Activated naive CD4-positive, alpha-beta T cell treated with Interleukin-2 at 50 U/mL for 16 hours (primary cell): ENCODE results near the gene SNX10.

Experiments
- DNase-seq: peaks from one replicate; pipeline ENCODE4 v3.0.0-alpha.2; 2020

SNX10 gene

DNA sequence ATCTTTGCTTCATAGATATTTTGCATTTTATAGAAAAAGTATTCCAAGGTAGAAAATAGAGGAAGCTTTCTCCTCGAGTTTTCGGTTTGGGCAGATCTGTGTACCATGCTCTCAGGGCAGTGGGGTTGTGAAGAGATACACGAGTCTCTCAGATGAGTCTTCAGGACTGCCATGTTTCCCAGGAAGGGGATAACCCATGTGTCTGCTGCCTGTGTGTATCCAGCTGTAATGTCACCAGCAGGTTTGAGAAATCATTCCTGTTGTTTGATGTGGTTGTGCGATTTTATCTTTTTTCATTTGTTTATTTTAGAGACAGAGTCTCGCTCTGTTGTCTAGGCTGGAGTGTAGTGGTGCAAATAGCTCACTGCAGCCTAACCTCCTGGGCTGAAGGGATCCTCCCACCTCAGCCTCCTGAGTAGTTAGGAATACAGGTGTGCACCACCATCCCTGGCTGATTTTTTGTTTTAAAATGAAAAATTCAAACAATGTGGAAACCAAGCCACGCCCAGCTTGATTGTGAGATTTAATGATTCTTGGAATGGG, 48.9 kb downstream of the SNX10 start:
- no peak for DNase-seq

DNA sequence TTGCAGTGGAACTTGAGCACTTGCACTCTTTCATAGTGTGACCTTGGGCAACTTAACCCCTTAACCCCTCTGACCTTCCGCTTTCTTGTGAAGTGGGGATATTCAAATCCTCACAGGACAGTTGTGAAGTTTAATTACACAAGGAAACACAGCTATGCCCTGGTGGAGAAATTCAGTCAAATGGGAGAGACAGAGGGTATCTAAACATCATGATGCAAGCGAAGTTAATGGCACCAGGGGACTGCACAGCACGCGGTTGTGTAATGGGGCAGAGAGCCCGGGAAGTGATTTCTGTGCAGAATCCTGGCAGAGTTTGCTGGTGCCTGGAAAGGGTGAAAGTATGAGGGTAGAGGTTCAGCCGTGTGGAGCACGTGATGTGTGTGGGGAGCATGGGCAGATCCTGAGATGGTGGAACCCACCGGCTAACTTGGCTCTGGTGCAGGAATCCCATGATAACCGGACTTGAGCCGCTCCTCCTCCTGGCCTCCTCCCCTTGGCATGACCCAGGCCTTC, 51.7 kb downstream of the SNX10 start:
- no peak for DNase-seq

DNA sequence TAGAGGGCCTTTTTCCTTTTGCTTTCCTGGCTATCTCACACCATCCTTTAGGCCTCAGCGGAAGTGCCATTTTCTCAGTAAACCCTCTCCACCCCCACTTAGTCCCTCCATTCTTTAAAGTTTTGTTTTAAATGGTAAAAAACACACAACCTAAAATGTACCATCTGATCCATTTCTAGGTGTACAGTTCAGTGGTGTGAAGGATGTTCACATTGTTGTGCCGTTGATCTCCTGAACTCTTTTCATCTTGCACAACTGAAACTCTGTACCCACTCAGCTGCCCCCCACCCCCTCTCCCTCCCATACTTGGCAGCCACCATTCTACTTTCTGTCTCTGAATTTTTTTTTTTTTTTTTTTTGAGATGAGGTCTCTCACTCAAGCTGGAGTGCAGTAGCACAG, 52.2 kb downstream of the SNX10 start:
- no peak for DNase-seq

DNA sequence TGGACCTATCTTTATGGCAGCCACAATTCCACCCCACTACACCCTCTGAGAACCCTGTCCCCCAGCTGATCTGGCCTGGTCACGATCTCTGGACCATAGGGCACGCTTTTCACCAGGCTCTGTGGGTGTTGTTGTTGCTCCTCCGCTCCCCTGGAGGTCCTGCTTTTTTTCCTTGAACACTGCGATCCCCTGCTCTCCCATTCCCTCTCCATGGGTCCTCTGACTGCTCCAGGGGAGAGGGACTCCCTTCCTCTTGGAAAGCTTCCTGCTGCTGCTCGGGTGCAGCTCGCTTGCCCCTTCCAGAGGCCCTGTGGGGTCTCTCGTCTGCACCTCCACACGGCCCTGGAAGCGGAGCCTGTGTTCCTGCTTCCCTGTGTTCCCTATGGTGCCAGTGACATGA, 53.5 kb downstream of the SNX10 start:
- no peak for DNase-seq

DNA sequence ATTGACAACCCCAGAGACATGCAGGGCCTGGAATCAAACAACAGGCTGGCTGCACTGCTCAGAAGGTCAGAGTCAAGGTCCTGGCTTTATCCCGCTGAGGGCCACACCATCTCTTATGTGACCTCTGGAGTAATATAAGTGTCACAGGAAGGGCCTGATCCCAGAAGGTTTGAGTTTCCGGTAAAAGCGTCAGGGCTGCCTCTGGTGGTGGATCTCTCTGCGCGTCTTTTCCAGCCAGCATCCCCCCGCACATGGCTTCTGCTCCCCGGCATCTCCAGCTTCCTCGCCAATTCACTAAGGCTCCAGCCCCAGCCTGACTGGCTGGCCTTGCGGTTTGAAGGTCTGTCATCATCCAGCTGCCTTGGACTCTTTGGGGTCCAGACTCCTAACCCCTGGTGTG, 54.2 kb downstream of the SNX10 start:
- no peak for DNase-seq

DNA sequence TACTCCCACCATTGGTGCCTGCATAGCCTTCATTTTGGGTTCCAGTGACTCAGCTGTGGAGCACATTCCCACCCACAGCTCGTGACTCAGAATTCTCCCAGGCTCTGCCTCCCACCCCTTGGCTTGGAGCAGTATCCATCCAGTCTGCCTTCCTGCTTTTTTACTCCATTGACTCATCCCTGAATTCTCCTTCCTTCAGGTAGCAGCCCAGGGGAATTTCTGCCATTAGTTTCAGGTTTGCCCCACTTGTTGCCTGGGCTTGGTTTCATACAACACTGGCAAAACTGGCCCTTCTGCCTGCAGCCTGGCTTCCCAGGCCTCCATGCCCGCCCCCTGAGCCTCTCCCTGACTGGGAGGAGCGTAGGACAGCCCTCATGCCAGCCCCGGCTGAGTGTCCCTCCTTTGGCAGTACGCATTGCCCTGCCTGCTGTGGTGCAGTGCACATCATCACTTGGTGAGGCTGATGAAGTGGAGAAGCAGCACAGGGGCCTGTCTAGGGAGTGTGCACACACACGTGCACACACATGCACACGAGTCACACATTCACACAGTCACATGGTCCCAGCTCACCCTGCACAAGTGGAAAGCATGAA, 55.0 kb downstream of the SNX10 start:
- DNase-seq = no peak

DNA sequence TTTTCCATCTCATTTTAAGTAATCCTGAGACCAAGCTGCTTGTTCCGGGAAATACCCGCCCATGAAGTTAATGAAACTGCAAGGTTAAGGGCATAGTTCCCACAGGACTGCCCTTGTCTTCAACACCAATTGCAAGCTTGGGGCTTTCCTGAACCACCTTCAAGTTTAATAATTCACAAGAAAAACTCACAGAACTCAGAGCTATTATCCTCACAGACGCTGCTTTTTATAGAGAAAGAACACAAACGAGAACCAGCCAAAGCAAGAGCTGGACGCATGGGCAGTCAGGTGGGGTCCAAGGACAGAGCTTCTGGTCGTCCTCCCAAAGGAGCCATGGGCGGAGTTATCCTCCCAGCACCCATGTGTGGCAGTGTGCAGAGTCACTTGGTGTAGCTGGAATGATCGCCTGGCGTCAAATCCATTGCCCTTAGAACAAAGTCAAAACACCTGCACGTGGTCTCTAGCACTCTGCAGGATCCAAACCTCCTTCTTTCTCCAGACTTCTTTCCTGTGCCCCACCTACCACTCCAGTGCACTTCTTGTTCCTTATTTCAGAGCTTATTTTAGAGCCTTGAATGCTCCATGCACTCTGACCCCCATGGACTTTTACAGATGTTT, 56.7 kb downstream of the SNX10 start:
- no peak for DNase-seq

DNA sequence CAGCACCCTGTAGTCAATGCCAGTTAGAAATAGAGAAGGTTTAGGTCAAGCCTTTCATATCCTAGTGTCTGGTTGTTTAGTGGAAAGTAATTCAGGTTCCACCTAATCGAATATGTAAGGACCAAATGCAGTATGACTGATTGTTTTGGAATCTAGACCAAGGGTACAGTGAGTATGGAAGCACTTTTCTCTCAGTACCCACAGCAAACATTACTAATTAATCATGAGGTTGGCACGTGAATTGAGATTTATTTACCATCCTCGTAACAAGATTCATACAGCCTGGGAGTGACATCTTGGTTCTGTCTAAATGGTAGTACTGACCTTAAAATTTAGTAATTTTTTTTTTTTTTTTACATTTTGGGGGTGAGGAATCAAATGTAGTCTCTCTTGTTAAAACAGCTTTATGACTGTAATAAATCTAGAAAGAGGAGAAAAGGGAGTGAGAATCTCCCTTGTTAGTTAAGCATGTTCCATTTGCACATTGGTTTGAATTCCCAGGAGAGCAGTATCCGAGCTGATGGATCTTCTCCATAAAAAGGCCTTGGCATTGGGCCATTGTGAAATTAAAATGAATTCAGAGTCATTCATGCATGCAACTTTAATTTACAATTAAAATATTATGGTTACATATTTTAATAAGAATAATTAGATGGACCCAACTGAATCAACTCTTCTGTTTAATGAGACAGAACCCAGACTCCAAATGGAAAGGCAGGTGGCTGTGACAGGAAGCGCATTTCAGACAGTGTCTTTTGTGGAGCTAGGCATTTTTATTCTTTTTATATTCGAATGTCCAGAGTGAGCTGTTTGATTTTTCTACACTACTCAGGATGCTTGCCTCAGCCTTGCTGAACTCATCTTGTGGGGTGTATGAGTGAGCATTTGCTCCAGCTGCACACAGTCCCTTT, 57.6 kb downstream of the SNX10 start:
- DNase-seq = no peak

DNA sequence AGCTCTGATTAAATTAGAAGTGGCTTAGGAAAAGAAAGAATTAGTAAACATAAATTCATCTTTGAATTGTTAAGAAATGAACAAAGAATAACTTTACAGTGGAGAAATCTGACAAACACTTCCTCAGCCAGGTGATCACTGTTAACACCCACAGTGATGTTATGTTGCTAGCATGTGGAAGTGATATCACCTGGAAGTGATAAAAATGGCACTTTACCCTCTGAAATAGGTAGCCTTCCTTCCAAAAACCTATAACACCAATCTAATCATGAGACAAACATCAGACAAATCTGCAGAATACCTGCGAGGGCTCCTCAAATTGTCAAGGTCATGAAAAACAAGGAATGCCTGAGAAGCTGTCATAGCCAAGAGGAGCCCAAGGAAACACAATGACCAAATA, 59.5 kb downstream of the SNX10 start:
- no peak for DNase-seq

DNA sequence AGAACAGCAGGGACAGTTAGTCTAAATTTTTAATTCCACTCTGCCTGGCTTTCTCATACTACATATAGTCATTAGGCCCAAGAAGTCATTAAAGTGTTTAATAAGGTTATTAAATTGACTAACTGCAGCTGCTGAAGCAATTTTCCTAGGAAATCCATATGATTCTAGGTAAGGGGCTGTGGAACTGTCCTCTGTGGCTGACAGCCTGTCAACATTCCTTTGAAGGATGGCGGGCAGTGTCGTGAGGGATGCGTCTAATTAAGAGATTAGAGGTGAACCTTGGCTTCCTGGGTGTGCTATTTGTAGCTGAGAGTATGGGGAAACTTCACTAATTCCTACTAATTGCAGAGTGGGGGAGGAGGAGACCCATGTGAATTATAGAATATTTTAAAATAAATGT, 64.6 kb downstream of the SNX10 start:
- no peak for DNase-seq

DNA sequence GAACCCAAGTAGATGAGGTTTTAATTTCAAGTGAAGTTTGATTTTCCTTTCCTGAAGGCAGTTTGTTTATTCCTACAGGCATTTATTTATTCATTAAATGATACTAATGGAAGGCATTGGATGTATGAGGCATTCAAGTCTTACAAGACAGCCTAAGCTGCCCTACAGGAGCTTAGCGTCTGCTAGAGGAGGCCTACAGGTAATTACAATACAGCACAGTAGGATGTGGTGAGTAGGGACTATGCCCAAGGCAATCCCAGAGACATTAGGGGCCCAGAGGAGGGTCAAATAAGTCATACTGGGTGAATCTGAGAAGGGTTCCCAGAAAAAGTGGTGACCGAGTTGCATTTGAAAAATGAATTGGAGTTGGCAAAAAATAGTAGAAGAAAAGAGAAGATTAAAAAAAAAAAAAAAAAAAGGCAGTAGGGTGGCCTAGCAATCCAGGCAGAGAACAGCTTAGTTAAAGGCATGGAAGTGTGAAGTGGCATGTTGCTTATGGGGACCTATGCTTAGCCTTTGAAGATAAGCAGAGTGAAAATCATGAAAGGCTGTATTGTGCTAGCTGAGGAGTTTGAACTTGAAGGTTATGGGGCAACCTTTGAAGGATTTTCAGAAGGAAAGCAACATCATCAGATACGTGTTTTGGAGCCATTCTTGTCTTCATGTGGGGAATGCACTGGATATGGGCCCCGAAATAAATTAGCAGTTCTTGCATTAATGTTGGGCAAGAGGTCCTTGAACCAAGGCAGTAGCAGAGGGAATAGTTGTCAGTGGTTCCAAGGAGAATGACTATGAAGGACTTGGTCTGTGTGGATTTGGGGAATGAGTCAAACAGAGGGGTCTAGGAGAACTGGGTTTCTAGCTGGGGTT, 65.5 kb downstream of the SNX10 start:
- no peak for DNase-seq

DNA sequence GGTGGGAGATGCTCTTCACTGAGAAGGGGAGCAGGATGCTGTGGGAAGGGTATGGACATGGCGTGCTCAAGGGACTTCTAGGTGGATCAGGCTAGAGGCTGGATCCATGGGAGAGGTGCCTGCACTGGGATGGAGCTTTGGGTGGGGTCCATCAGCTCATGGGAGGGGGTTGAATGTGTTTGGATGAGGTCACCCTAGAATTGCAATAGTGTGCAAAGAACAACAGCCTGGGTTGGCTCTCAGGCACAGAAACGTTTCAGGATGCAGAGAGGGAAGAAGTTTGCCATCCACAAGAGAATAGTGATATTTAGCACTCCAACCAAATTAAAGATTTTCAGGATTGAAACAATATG, 66.1 kb downstream of the SNX10 start:
- no peak for DNase-seq

DNA sequence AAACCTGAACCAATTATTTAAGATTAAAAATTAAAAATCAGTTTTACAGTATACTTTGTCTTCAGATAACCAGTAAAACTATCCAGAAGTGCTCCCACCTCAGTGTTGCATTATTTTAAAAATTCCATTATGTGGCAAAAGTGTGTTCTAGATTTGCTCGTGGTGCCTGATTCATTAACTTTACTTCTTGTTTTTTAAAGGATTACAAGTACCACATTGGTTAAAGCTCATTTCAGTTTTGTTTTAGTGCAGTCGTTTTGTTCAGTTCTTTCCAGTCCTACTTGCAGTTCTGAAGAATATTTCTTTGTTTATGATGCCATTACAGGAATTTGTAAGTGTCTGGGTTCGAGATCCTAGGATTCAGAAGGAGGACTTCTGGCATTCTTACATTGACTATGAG, 69.0 kb downstream of the SNX10 start:
- DNase-seq = no peak

DNA sequence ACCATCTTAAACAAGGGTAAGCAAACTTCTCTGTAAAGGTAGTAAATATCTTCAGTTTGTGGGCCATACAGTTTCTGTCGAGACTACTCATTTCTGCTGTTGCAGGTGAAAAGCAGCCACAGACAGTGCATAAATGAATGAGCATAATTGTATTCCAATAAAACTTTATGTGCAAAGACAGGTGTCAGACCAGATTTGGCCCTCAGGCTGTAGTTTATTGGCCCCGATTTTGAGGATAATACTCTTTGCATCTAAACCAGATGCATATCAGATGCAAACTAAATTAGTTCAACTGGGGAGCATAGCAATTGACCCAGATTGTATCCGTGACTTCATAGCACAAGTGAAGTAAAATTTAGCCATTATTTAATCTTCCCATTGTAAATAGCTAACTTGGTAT, 70.0 kb downstream of the SNX10 start:
- no peak for DNase-seq

DNA sequence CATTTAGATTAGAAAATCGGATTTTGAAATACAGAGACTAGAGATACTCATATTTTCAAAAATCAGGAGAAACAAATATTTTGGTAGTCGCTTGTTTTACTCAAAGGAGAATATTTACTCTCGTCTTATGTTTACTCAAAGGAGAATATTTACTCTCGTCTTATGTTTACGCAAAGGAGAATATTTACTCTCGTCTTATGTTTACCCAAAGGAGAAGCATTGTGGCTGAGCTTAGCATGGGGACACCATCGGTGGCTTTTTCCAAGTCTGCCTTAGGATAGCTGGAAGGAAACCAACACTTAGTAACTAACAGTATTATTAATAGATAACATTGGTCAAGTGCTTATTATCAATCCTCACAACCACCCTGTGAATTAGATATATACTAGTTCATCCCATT, 71.8 kb downstream of the SNX10 start:
- no peak for DNase-seq

DNA sequence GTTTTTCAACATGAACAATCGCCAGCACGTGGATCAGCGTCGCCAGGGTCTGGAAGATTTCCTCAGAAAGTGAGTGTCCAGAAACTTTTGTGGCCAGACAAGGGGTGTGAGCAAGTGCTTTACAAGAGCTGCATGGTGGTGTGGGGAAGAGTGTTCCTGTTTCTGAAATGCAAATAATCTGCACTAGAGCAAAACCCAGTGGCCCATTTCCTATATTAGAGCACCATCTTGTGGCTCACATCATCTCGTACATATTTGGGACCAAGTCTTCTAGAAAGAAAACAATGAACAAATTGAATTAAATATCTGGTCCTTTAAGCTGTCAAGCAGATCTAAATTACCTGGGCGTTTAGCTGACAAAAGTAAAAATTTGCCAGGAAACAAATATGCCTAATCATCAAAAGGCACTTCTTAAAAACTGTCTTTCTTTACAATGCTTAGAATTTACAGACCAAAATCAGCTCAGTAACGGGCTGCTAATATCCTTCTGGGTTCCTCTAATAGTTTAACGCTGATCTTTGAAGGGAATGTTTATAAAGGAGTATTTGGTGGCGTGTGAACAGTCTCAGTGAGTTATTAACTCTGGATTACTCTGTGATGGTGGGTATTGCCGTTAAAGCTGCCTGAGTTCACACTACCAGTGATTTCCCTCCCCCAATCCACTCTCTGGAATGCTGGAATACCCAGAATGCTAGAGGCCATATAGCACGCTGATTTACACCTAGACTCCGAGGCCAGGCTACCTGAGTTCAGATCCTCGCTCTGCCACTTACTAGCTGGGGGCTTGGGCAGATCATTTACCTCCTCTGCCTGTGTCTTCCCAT, 73.6 kb downstream of the SNX10 start:
- peak; percentile 32 for DNase-seq

DNA sequence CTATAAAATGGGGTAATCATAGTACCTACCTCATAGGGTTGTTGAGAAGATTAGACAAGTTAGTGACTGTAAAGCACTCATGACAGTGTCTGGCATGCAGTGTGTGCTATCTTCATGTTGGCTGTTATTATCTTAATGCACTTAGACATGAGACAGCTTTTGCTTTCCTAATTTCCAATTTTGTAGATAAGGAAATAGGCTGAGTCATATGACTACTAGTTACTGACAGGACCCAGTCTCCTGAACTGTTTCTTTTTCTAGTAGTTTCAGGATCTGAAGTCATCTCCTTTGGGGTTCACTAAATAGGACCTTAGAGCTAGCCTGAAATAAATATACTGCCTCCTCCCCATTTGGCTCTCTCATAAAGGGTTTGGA, 74.2 kb downstream of the SNX10 start:
- no peak for DNase-seq

DNA sequence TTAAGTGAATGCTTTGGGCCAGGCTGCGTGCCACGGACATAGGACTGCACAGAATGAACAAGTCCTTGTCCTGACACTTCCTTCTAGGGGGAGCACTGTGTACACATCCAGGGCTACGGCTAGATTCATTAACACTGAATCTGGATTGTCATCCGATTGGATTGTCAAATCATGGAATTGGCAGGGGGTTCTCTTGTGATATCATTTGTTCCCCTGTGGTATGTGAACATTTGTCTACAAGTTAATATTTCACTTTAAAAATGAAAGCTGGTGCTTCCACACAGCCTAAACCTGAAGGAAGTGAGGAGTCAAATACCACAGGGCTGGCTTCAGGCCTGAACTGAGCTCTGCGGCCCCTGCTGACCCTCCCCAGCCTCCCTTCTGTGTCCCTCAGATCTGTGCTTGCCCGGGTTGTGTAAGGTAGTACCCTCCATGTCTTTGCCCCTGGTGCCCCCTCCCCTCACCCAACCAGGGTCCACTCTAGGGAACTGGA, 75.6 kb downstream of the SNX10 start:
- DNase-seq = no peak

DNA sequence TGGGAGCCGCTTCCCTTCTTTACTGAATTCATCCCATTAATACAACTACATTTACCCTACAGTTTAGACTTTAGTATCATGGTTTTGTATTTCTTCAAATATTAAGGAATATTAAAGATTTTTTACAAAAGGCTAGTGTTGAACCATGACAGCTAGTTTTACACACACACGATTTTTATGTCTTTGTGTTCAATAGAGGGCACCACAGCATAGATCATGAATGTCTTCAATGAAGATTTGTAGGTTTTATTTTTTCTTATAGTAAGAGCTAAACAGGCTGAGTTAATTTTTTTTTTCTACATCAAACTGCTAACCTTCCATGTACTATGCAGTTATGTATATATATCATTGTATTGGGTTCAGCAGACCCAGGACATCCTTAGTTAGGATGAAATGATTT, 76.9 kb downstream of the SNX10 start:
- no peak for DNase-seq

DNA sequence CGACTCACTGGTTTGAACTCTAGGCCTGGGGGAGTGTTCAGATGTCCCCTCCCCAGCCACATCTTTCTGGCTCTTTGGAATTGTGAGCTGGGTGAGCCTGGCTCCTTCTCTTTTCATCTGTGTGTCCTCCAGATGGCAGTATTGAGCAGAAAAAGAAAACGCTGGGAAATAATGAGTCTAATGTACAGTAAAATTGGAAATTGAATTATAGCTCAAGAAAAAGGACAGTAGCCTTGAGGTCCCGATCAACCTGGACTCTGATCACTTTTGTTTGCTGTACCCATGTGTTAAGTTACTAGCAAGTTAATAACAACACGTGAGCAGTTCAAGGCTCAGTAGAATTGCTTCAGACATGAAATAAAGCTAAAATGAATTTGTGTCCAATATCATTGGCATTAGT, 77.9 kb downstream of the SNX10 start:
- DNase-seq = peak; percentile 19

DNA sequence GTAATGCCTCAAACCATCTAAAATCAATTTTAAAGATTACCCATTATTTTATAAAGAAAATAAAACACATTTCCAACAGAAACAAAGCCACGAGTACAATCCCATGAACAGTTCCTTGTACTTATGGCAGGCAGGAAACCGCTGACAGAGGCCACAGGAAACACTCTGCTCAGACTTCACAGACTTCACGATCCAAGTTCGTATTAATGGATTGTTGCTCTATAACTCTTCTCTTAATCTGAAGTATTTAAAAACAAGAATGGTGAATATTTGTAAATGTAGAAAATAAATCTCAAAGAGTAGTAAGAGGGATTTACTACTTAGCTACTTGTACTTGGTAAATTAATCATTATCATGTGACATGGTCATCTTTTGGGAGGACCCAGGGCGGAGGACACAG, 78.3 kb downstream of the SNX10 start:
- DNase-seq = no peak

DNA sequence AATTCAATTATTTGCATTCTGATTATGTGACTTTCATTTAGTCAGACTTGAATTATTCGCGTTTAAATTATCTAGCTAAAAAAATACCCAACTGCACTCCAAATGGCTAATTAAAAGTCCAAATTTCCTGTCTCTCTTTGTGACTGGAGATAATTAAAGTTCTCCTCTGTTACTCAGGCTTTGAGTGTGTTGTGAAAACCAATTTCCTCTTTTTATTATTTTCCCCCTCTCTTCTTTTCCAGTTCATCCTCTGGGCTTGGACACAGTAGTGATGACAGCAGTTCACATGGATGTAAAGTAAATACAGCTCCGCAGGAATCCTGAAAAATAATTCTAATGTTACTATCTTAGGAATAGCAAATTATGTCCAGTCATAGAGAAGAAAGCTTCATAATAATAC, 80.6 kb downstream of the SNX10 start:
- no peak for DNase-seq
